Neural progenitor cell (in vitro differentiated cells): ENCODE results near the gene TFAP2E.

ENCODE experiments used
- CTCF ChIP-seq: fragments of 200-600 bp; sonication (generic); IDR thresholded peaks from 2 replicates; pipeline ENCODE4 v1.5.1; 2017; ENCODE audit warnings: antibody characterized with exemption, mild to moderate bottlenecking
- EZH2 ChIP-seq: fragments of 200-600 bp; sonication (generic); IDR thresholded peaks from 2 replicates; pipeline ENCODE4 v1.6.1; 2017; ENCODE audit warnings: antibody characterized with exemption, mild to moderate bottlenecking, moderate library complexity
- EZH2phosphoT487 ChIP-seq: fragments of 200-600 bp; sonication (generic); IDR thresholded peaks from 2 replicates; pipeline ENCODE4 v1.6.1; 2017; ENCODE audit warnings: antibody characterized with exemption

DNA sequence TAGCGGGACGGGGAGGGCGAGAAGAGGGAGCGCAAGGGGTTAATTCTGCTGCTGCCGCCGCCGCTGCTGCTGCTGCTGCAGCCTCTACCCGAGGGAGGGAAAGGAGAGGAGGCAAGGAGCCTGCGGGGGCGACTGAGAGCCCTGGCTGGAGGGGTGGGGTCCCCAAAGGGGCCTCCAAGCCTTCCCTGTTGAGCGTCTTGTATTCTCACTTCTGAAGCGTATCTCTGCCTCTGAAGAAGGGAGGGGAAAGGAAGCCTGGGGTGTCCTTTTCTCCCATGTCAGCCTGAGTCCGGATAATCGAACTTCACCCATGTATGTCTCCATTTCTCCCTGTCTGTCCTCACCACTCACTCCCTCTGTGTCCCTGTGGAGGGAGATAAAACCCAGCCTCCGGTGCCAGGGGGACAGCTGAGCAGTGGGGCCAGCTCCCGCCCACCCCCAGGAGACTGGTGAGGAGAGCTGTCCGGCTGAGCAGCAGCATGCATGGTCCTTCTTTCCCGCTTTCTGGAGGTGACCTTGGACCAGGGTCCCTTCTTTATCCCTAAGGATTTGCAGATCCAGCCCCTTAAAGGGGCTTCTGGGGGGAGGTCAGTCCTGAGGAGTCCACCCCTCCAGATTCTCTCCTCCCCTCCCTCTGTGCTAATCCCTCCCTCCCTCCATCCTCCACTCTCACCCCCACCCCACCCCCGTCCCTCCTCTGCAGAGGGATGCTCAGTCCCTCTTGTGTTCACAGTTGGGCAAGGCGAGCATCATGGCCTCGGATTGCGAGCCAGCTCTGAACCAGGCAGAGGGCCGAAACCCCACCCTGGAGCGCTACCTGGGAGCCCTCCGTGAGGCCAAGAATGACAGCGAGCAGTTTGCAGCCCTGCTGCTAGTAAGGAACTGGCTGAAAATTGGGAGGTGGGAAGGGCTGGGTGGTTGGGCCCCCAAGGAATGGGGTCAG is 14.5 kb upstream of the TFAP2E start:
- TF ChIP-seq CTCF: no peak
- TF ChIP-seq EZH2: no peak
- TF ChIP-seq EZH2phosphoT487: no peak
